Activated T-helper 2 cell treated with anti-CD3 and anti-CD28 coated beads, Interferon-gamma antibody, Interleukin-2, Interleukin-4, amounts not matched to agents 10 μg/mL and 5 μg/mL and 100 μg/mL, durations not matched to agents 14 hours and 24 hours and 36 hours (primary cell): ENCODE measurements around the gene TNPO3. TPM values are rescaled to one million over a fixed set of nuclear protein-coding genes. Genes with fewer than 3 reads are reported as not detected.

Source experiments
- DNase-seq: peaks from one replicate; pipeline ENCODE4 v3.0.0; 2021; ENCODE audit warnings: low spot score
- H3K27ac Mint-ChIP-seq: one replicate; pipeline ENCODE4 v1.8.0; 2021; ENCODE audit warnings: mixed read lengths
- H3K27me3 Mint-ChIP-seq: one replicate; pipeline ENCODE4 v1.8.0; 2021; ENCODE audit warnings: low read depth, mixed read lengths
- H3K36me3 Mint-ChIP-seq: one replicate; pipeline ENCODE4 v1.8.0; 2021; ENCODE audit warnings: low read depth, mixed read lengths
- H3K4me1 Mint-ChIP-seq: one replicate; pipeline ENCODE4 v1.8.0; 2021; ENCODE audit warnings: low read depth, mixed read lengths
- H3K4me3 Mint-ChIP-seq: one replicate; pipeline ENCODE4 v1.8.0; 2021; ENCODE audit warnings: low read depth, mild to moderate bottlenecking, moderate library complexity, mixed read lengths
- H3K9me3 Mint-ChIP-seq: one replicate; pipeline ENCODE4 v1.8.0; 2021; ENCODE audit warnings: mixed read lengths
- intact Hi-C: fragments of 100-400 bp; cut with micrococcal nuclease; formaldehyde crosslinking; loops from one replicate; pipeline ENCODE4 v1.15.1; 2023
- total RNA-seq: library from RNA; stranded (reverse); gene quantifications from 2 replicates; pipeline ENCODE4 v1.2.3, GENCODE V29; 2022

The TNPO3 gene
- total RNA-seq, 1 donor from 2014 or later = 53.7 TPM

DNA sequence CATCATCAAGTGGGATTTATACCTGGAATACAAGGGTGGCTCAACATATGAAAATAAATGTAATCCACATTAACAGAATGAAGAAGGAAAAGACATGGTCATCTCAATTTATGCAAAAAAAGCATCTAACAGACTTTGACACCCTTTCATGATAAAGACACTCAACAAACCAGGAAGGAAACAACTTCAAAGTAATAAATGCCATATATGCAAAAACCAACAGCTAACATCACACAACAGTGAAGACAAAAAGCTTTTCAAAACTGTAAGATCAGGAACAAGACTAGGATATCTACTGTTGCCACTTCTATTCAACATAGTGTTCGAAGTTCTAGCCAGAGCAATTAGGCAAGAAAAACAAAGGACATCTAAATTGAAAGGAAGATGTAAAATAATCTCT is 22.9 kb downstream of the TNPO3 start:
- H3K4me1 Mint-ChIP-seq = peaks cover 14% of the 10 kb centered on the region
- DNase-seq = no peak
- H3K4me3 Mint-ChIP-seq = no peak overlapping the region
- no peaks in the 10 kb centered on the region for H3K9me3 Mint-ChIP-seq
- peaks cover 75% of the 10 kb centered on the region for H3K36me3 Mint-ChIP-seq
- no peaks in the 10 kb centered on the region for H3K27me3 Mint-ChIP-seq
- H3K27ac Mint-ChIP-seq = no peak overlapping the region
- intact Hi-C loops = no loop called here

DNA sequence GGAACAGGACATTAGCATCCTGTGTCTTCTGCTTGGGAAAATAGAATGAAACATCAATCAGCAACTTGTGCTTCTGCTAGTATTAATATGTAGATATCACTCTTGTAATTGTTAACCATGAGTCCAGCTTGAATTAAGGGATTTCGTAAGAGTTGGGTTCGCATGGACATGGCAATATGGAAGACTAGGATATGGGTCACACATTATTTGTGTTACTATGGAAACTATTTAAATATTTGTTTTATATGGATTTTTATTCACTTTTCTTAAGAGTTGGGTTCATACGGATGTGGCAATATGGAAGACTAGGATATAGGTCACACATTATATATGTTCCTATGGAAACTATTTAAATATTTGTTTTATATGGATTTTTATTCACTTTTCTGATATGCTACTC is 24.5 kb downstream of the TNPO3 start:
- intact Hi-C loops = no loop called here
- Mint-ChIP-seq H3K36me3 (peaks cover 64% of the 10 kb centered on the region), H3K27me3 (no peaks in the 10 kb centered on the region), H3K4me1 (peaks cover 14% of the 10 kb centered on the region), H3K9me3 (no peaks in the 10 kb centered on the region), H3K4me3 (no peak overlapping the region), H3K27ac (no peak overlapping the region)
- no peak for DNase-seq

DNA sequence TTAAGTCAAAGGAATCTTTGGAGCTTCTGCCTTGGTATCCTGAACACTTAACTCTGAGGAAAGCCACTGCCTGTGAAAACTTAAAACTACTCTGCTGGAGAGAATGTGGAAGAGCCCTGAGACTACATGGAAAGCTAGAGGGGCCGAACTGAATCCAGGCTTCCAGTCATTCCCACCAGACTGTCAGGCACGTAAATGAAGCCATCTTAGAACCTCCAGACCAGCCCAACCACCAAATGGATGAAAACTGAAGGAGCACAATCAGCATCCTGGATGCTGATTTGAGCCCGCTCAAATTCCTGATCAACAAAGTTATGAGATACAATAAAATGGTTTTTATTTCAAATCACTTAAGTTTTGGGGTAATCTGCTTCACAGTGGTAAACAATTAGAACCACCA is 30.8 kb downstream of the TNPO3 start:
- no peaks in the 10 kb centered on the region for H3K9me3 Mint-ChIP-seq
- no peak overlapping the region for H3K27ac Mint-ChIP-seq
- no peaks in the 10 kb centered on the region for H3K27me3 Mint-ChIP-seq
- intact Hi-C loops = no loop called here
- peaks cover 24% of the 10 kb centered on the region for H3K4me1 Mint-ChIP-seq
- DNase-seq = no peak
- H3K4me3 Mint-ChIP-seq = no peak overlapping the region
- peaks cover 16% of the 10 kb centered on the region for H3K36me3 Mint-ChIP-seq

DNA sequence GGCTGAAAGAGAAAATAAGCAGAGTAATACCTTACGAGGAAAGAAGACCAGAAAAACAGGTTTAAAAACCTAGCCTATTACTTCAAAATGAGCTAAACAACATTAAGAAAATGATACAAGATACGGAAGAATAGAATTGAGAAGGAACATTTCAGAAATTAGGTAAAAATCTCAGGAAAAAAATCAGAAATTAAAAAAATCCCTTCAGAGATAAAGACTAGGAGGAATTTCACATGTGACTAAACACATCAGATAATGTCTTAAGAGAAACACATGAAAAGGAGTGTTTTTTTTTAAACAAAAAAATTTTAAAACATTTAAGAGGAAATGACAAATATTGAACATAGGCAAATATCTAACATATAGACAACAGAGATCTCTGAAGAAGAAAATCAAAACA is 33.3 kb downstream of the TNPO3 start:
- H3K27ac Mint-ChIP-seq = no peak overlapping the region
- intact Hi-C loops = no loop called here
- H3K36me3 Mint-ChIP-seq = peaks cover 23% of the 10 kb centered on the region
- H3K4me1 Mint-ChIP-seq = peaks cover 38% of the 10 kb centered on the region
- no peaks in the 10 kb centered on the region for H3K27me3 Mint-ChIP-seq
- no peaks in the 10 kb centered on the region for H3K9me3 Mint-ChIP-seq
- no peak overlapping the region for H3K4me3 Mint-ChIP-seq
- no peak for DNase-seq

DNA sequence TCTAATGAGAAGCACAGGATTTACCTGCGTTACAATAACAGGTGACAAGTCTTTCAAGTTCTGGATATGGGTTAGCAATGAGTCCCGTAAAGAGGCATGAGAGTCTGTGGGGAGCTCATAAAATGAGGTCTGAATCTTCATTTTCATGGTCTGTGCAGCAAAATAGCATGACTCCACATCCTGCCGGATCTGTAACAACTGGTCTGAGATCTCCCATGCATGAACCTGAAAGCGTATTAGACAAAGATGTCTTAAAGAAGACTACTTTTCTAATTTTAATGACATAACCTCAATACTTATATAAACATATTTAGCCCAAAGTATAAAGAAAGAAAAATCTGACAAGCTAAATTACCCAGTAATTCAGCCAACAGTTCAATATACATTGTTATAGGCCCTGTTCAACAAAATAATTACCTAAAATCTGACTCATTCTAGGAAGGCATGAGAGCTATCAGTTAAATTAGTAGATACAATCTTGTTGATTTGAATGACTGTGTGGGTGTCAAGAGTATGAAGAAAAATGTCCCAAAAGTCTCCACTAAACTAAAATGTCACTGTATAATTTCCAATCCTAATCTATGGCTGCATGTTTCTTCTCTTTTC is 36.9 kb downstream of the TNPO3 start:
- intact Hi-C loops = loop anchor here (1.0 kb wide), 1 partner anchor 9 kb away; no protein-coding TSS in a partner anchor
- Mint-ChIP-seq H3K27ac (peak overlapping the region; percentile 33), H3K9me3 (no peaks in the 10 kb centered on the region), H3K27me3 (no peaks in the 10 kb centered on the region), H3K4me1 (peaks cover 31% of the 10 kb centered on the region), H3K4me3 (no peak overlapping the region), H3K36me3 (peaks cover 49% of the 10 kb centered on the region)
- no peak for DNase-seq

DNA sequence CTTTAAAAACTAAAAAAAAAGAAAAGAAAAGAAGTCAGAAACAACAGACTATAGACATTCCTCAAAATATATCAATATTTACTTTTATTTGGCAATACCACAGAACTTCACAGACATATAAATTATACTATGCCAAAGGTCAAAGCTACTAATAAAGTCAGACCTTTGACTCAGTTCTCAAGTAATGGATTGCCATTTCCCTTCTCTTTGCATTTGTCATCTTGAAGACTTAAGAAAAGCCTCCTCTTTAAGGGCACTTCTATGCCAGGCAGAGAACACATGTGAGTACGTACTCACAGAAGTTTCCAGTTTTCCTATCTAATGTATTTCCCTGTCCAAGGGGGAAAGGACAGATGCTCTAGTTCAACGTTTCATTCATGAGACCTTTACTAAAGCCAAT is 37.6 kb downstream of the TNPO3 start:
- H3K36me3 Mint-ChIP-seq = peaks cover 54% of the 10 kb centered on the region
- H3K4me1 Mint-ChIP-seq = peaks cover 27% of the 10 kb centered on the region
- H3K27me3 Mint-ChIP-seq = no peaks in the 10 kb centered on the region
- no peak overlapping the region for H3K27ac Mint-ChIP-seq
- H3K4me3 Mint-ChIP-seq = no peak overlapping the region
- intact Hi-C loops = no loop called here
- no peaks in the 10 kb centered on the region for H3K9me3 Mint-ChIP-seq
- DNase-seq = no peak

DNA sequence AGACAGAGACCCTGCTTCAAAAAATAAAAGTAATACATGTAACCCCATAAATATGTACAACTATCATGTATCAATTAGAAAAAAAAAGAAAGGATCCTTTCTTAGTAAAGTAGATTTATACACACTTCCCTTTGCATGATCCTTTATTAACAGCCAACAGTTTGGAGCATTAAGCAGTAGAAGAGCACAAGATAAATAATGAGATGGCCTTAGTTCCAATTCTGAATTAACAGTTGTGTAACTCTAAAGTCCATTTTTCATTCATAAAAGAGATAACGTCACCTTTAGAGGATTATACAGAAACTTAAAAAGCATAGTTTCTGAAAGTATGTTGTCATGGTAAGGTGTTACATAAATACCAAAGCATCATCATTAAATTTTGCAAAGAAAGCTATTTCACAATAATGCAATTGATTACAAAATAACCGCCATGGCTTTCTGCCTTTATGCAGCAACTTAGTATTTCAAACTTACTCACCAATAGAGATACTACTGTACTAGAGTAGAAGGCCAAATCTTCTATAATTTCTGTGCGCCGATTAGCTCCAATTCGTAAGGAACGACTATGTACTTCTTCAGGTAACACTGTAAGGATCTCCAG is 40.3 kb downstream of the TNPO3 start:
- Mint-ChIP-seq H3K27me3 (no peaks in the 10 kb centered on the region), H3K27ac (no peak overlapping the region), H3K4me3 (no peak overlapping the region), H3K9me3 (no peaks in the 10 kb centered on the region), H3K4me1 (peaks cover 31% of the 10 kb centered on the region), H3K36me3 (peaks cover 67% of the 10 kb centered on the region)
- intact Hi-C loops = no loop called here
- DNase-seq = no peak

DNA sequence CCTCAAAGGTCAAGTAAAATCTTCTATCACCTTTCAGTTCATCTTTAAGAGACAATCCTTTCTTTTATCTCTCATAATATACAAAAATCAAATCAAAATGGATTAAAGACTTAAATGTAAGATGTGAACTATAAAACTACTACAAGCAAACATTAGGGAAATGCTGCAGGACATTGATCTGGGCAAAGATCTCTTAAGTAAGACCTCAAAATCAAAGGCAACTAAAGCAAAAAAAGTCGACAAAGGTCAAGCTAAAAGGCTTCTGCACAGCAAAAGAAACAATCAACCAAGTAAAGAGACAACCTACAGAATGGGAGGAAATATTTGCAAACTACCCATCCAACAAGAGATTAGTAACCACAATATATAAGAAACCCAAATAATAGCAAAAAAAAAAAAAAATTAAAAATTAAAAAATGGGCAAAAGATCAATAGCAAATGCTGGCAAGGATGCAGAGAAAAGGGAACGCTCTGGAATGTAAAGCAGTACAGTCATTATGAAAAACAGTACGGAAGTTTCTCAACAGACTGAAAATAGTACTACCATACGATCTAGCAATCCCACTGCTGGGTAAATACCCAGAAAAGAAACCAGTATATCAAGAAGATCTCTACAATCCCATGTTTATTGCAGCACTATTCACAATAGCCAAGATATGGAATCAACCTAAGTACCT is 41.7 kb downstream of the TNPO3 start:
- peaks cover 37% of the 10 kb centered on the region for H3K4me1 Mint-ChIP-seq
- DNase-seq = no peak
- no peaks in the 10 kb centered on the region for H3K9me3 Mint-ChIP-seq
- H3K27ac Mint-ChIP-seq = no peak overlapping the region
- H3K4me3 Mint-ChIP-seq = no peak overlapping the region
- intact Hi-C loops = no loop called here
- H3K36me3 Mint-ChIP-seq = peaks cover 74% of the 10 kb centered on the region
- H3K27me3 Mint-ChIP-seq = no peaks in the 10 kb centered on the region

DNA sequence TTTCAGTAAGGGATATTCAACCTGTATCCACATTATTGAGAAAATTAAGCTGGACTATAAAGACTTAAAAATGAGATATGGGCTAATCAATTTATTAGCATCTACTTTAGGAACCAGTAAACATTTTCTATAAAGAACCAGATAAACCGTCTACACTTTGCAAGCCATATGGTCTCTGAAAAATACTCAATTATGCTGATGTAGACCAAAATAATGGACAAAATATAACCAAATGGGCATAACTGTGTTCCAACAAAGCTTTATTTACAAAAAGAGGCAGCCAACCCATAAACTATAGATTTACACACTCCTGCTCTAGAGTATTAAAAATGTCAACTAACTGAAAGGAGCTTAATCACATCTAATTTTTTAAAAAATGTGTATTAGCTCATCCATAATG is 42.3 kb downstream of the TNPO3 start:
- intact Hi-C loops = no loop called here
- H3K36me3 Mint-ChIP-seq = peaks cover 71% of the 10 kb centered on the region
- no peaks in the 10 kb centered on the region for H3K27me3 Mint-ChIP-seq
- no peak overlapping the region for H3K4me3 Mint-ChIP-seq
- no peak overlapping the region for H3K27ac Mint-ChIP-seq
- no peaks in the 10 kb centered on the region for H3K9me3 Mint-ChIP-seq
- DNase-seq = no peak
- H3K4me1 Mint-ChIP-seq = peaks cover 32% of the 10 kb centered on the region

DNA sequence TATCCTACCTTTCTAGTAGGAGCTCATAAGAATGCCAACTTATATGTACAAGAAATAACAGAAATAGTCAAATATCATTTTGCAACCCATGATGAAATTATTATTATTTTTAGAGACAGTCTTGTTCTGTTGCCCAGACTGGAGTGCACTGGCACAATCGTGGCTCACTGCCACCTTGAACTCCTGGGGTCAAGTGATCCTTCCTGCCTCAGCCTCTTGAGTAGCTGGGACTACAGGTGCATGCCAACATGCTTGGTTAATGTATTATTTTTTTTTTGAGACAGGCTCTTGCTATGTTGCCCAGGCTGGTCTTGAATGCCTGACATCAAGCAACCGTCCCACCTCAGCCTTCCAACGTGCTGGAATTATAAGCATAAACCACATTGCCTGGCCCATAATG is 44.8 kb downstream of the TNPO3 start:
- no peak overlapping the region for H3K4me3 Mint-ChIP-seq
- H3K27ac Mint-ChIP-seq = no peak overlapping the region
- no peaks in the 10 kb centered on the region for H3K27me3 Mint-ChIP-seq
- intact Hi-C loops = no loop called here
- no peaks in the 10 kb centered on the region for H3K9me3 Mint-ChIP-seq
- peaks cover 30% of the 10 kb centered on the region for H3K4me1 Mint-ChIP-seq
- H3K36me3 Mint-ChIP-seq = peaks cover 76% of the 10 kb centered on the region
- DNase-seq = no peak

DNA sequence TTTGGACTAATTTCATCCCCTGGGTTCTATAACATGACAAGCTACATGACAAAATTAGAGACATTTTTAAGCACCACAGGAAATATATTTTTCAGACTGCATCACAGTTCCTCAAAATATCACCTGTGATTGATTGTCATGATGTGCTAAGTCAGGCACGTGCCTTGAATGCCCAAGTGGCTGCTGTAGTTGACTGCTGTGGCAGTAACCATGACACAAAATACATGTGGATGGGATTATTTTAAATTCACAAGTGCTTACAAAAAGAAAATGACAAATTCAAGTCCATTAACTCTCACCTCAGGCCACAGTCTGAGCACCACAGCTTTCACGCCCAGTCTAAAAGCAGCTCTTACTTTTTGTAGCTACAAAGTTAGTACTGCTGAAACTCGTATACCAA is 45.5 kb downstream of the TNPO3 start:
- DNase-seq = no peak
- intact Hi-C loops = loop anchor here (1.0 to 5.0 kb wide), 3 partner anchors 9 to 78 kb away; partner anchors contain the start of gene TNPO3
- H3K9me3 Mint-ChIP-seq = no peaks in the 10 kb centered on the region
- H3K4me3 Mint-ChIP-seq = no peak overlapping the region
- H3K27ac Mint-ChIP-seq = peak overlapping the region; percentile 87
- H3K27me3 Mint-ChIP-seq = no peaks in the 10 kb centered on the region
- peaks cover 74% of the 10 kb centered on the region for H3K36me3 Mint-ChIP-seq
- H3K4me1 Mint-ChIP-seq = peaks cover 30% of the 10 kb centered on the region

DNA sequence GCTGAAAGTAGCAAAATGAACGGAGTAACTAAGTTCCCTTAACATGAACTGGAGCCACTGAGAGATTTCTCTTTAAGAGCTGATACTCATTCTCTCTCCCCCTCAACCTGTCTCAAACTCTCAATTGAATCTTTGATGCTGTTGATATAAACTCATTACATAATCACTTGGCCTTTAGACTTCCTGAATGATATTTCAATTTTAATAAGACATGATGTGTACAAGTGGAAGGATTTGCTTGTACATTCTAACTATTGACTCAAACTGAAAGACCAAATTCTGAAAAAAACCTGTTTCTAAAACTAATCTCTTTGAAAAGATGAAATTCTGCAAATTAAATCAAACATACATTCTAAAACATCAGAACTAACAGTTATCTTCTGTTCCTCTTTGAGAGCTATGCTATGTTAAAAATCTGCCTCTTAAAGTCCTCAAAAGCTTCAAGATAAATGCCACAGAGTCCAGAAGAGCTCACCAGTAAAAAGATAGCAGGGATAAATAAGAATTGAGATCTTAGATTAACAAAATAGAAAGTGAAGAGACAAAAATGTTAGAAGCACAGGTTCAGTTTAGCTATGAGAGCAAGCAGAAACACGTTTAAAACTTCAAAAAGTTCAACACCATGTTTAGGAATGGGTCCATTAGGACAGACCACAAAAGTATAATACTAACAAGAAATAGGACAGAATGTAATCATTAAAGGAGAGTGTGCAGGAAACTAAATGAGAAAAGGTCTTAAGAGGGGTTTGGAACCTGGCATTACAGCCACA is 46.1 kb downstream of the TNPO3 start:
- H3K4me1 Mint-ChIP-seq = peaks cover 30% of the 10 kb centered on the region
- intact Hi-C loops = loop anchor here (1.0 to 5.0 kb wide), 4 partner anchors 9 to 78 kb away; partner anchors contain the start of gene TNPO3
- peak overlapping the region; percentile 87 for H3K27ac Mint-ChIP-seq
- H3K36me3 Mint-ChIP-seq = peaks cover 74% of the 10 kb centered on the region
- H3K9me3 Mint-ChIP-seq = no peaks in the 10 kb centered on the region
- DNase-seq = no peak
- no peaks in the 10 kb centered on the region for H3K27me3 Mint-ChIP-seq
- H3K4me3 Mint-ChIP-seq = peak overlapping the region; percentile 64
